GM12873 (cell line): ENCODE results near the gene BRD1.

Experiments used
- TF ChIP-seq, protein P1 (sequence below): IDR thresholded peaks from 2 replicates; pipeline ENCODE4 v1.5.1; 2012; ENCODE audit warnings: low read depth, mild to moderate bottlenecking, moderate library complexity, low read length, control low read depth; ENCODE audit not compliant: insufficient read depth; ENCODE audit errors: missing control alignments

BRD1 gene

DNA sequence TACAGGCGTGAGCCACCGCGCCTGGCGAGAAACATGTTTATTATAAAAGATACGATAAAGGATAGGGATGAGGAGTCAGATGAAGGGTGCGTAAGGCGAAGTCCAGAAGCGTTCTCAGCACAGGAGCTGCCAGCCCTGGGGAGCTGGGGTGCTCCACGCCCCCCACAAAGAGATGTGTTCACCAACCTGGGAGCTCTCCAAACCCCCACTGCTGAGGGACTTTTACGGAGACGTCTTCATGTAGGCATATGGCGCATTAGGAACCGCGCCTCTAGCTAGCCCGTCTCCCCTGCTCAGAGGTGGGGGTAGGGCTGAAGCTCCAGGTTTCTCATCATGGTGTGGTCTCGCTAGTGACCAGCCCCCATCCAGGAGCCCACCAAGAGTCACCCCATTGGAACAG is 17.6 kb upstream of the BRD1 start:
- TF ChIP-seq, protein P1, sequence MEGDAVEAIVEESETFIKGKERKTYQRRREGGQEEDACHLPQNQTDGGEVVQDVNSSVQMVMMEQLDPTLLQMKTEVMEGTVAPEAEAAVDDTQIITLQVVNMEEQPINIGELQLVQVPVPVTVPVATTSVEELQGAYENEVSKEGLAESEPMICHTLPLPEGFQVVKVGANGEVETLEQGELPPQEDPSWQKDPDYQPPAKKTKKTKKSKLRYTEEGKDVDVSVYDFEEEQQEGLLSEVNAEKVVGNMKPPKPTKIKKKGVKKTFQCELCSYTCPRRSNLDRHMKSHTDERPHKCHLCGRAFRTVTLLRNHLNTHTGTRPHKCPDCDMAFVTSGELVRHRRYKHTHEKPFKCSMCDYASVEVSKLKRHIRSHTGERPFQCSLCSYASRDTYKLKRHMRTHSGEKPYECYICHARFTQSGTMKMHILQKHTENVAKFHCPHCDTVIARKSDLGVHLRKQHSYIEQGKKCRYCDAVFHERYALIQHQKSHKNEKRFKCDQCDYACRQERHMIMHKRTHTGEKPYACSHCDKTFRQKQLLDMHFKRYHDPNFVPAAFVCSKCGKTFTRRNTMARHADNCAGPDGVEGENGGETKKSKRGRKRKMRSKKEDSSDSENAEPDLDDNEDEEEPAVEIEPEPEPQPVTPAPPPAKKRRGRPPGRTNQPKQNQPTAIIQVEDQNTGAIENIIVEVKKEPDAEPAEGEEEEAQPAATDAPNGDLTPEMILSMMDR, result no peak

DNA sequence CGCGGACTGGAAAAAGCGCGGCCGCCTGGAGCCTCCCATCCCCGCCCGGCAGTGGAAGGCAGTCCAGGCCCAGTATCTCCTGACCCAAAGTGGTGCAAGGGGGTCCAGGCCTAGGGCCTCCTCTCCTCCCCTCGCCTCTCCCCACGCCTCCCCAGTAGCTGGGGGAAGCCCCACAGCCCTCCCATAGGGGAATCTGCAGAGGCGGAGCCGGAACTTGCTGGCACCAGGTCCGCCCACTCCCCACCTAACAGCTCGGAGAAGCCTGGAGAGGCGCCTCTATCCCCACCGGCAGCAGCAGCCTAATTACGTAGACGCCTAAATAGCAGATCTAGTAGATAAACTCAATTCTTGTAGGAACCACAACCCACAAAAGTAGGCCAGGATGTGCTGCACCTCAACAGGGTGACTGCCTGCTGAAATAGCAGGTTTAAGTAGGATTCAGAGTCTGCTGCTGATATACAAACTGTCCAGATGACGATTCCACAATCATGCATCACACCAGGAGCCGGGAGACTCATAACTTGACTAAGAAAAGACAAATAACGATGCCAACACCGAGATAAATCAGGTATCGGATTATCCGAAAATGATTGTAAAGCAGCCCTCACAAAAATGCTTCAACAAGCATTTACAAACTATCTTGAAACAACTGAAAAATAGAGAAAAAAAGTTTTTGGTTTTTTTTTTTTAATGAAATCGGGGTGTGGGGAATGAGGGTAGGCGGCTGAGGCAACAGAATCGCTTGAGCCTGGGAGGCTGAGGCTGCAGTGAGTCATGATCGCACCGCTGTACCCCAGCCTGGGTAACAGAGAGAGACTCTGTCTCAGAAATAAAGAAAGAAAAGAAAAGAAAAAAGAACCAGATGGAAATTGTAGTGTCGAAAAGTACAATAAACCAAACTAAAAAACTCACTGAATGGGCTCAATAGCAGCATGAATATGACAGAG is 11.4 kb upstream of the BRD1 start:
- TF ChIP-seq, protein P1, result no peak

DNA sequence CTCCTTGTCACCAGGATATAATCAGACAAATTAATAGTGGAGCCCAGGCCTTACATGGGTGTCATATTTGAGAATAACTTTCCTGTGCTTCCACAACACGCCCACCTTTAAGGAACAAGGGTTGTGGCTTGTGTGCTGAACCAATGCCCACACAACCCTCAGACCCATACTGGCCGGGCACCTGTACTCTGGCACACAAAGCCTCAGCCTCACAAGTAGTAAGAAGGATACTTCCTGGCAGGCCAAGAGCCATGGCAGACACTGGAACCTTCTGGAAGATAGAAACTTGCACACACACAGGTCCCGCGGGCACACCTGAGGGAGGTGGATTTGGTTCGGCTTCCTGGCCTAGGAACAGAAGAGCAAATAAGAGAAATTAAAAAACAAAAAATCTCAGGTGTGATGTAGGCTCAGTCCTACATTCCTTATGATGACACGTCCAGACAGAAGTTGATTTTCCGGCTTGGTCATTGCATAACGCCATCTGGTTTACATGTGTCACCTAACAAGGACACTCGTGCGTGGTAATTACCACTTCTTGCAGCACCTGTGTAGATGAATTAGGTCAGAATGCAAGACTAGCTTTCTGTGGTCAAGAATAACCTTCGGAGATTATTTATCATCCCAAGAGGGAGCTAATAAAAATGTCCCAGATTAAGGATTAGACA is 5.8 kb upstream of the BRD1 start:
- TF ChIP-seq, protein P1, result no peak

DNA sequence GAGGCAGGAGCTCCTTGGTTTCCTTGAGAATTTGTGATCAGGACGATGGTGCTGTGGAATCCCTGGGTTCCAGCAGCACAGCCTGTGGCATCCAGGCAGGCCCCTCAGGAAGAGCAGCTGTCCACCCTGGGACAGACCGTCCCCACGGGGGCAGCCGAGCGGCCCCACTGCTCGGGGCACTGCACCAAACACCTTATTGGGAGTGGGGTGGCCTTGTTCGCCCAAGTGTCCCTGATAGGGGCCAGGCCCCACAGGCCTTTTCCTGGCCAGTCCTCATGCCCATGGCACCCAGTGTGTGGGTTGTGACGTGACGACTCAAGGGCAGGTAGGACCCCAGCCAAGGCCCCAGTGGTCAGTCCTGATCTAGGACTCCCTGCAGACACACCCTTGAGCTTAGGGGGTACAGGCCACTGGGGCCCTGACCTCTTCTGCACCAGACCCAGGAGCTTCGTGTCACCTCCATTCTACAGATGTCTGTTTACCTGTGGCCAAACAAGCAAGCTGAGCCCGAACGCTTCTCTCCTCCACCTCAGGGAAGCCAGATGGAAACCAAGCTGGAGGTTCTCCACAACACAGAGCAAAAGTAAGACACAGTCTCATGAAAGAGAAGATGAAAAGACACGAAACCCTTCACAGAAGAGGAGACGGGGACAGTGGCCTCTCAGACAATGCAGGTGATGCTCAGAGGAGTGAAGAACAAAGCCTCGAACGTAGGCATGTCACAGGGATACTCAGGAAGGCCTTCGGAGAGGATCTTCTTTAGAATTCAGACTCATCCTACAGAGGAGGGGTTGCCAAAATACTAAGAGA is 1.6 kb upstream of the BRD1 start:
- TF ChIP-seq, protein P1, result no peak

DNA sequence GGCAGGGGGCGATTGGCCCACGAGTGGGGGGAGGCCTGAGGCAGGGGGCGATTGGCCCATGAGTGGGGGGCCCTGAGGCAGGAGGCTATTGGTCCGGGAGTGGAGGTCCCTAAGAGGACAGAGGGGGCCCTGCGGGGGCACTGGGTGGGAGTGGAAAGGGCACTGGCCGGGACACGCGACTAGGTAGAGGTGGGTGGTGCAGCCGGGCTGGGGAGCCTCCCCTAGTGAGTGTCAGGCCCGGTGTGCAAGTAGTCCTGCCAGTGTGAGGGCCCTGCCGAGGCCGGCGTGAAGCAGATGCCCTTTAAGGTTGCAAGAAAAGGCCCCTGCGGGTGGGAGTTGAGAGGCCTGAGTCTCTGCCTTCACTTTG is 909 bp upstream of the BRD1 start:
- TF ChIP-seq, protein P1, result no peak

DNA sequence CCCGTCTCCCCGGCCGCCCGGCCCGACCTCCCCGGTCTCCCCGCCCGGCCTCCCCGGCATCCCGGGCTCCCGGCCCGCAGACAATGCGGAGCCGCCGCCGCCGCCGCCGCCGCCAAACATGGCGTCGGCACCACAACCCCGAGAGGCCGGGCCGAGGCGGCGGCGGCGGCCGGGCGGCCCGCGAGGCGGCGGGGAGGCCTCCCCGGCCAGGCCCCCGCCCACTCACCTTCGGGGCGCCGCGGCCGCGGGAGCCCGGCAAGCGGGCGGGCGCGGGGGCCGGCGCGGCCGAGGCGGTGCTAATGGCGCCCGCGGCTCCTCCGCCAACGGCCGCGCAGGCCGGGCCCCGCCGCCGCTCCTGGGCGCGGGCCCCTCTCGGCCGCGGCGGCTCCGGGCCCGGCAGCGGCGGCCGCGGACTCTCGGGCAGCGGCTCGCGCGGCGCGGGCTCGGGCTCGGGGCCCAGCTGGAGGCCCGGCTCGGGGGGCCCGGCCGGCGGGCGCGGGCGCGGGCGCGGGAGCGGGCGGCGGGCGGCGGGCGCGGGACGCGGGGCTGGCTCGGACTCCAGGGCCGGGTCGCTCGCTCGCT is 311 bp downstream of the BRD1 start:
- TF ChIP-seq, protein P1, result no peak
